Measurements from ENCODE around the gene FOXO1.

DNA sequence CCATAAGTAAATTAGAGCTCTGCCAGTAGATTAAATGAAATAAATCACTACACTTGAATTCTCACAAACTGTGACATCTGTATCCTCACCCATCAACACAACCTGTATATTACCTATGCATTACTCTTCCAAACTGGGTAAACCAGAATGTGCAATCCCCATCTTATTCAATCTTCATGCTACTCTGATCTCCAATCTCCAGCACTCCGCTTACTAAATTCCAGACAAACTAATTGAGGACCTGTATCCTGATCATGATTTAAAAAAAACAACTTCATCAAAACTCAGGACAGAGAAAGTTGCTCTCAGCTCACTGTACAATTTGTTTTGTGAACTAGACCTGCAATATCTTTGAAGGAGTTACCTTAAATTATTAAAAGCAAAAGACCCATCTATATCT lies 74.4 kb downstream of the FOXO1 start:
- TF ChIP-seq, protein P1, sequence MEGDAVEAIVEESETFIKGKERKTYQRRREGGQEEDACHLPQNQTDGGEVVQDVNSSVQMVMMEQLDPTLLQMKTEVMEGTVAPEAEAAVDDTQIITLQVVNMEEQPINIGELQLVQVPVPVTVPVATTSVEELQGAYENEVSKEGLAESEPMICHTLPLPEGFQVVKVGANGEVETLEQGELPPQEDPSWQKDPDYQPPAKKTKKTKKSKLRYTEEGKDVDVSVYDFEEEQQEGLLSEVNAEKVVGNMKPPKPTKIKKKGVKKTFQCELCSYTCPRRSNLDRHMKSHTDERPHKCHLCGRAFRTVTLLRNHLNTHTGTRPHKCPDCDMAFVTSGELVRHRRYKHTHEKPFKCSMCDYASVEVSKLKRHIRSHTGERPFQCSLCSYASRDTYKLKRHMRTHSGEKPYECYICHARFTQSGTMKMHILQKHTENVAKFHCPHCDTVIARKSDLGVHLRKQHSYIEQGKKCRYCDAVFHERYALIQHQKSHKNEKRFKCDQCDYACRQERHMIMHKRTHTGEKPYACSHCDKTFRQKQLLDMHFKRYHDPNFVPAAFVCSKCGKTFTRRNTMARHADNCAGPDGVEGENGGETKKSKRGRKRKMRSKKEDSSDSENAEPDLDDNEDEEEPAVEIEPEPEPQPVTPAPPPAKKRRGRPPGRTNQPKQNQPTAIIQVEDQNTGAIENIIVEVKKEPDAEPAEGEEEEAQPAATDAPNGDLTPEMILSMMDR (conservative IDR thresholded peaks at IDR 0.05; ENCODE audit: low read length), result no peak
- TF ChIP-seq EZH2phosphoT487 (IDR thresholded peaks at IDR 0.05; ENCODE audit: borderline replicate concordance), result no peak
